SK-N-SH (cell line): ENCODE measurements around the gene PLXNB3. TPM values are rescaled to one million over a fixed set of nuclear protein-coding genes. Genes with fewer than 3 reads are reported as not detected.

Source experiments
- CTCF ChIA-PET: fragments of 300-600, 350-600 bp; formaldehyde crosslinking; extraction: SDS; loops from one replicate; lab custom pipeline; 2021; lab: Yijun Ruan, JAX
- POLR2A ChIA-PET: fragments of 350-600 bp; sonication (Branson Sonifier 250); formaldehyde crosslinking; extraction: SDS; loops from one replicate; lab custom pipeline; 2020; ENCODE audit warnings: antibody characterized with exemption, inconsistent platforms; lab: Yijun Ruan, JAX
- DNase-seq: peaks from one replicate; pipeline ENCODE4 v3.0.0; 2012
- H2AFZ ChIP-seq: fragments of 200-600 bp; sonication (generic); 2 replicates; pipeline ENCODE4 v1.8.1; 2016; ENCODE audit warnings: antibody characterized with exemption, mild to moderate bottlenecking, low read depth
- H3F3A ChIP-seq: fragments of 200-600 bp; sonication (generic); replicated peaks from 2 replicates; pipeline ENCODE3; 2016; ENCODE audit warnings: antibody characterized with exemption, mild to moderate bottlenecking; ENCODE audit not compliant: insufficient read depth
- H3K27ac ChIP-seq, 2 experiments: fragments of 200-500 bp in 1 of 2; fragments of 200-600 bp in 1 of 2; sonication (Bioruptor generic) in 1 of 2; sonication (generic), shearing (Covaris generic) in 1 of 2; 2 replicates each; pipeline versions ENCODE4 v1.5.1 to v1.6.1; 2014 to 2016; ENCODE audit warnings: low read depth in 2 of 2, inconsistent platforms in 1 of 2, low read length in 1 of 2, mild to moderate bottlenecking in 1 of 2, mixed read lengths in 1 of 2
- H3K27me3 ChIP-seq: fragments of 200-600 bp; sonication (generic), shearing (Covaris generic); 2 replicates; pipeline ENCODE4 v1.6.1; 2016; ENCODE audit warnings: mixed run types; ENCODE audit not compliant: insufficient read depth
- H3K36me3 ChIP-seq, 2 experiments: fragments of 200-500 bp in 1 of 2; fragments of 200-600 bp in 1 of 2; sonication (Bioruptor generic) in 1 of 2; sonication (generic) in 1 of 2; replicated peaks in 1 of 2; 2 replicates each; pipeline versions ENCODE3 to v1.5.1; 2014 to 2016; ENCODE audit warnings: low read length in 1 of 2, mild to moderate bottlenecking in 1 of 2; ENCODE audit not compliant: insufficient read depth in 2 of 2, control insufficient read depth in 1 of 2
- H3K4me1 ChIP-seq, 2 experiments: fragments of 200-500 bp in 1 of 2; fragments of 200-600 bp in 1 of 2; sonication (Bioruptor generic) in 1 of 2; sonication (generic), shearing (Covaris generic) in 1 of 2; 2 replicates each; pipeline versions ENCODE4 v1.5.1 to v1.6.1; 2014 to 2016; ENCODE audit warnings: low read depth in 1 of 2, low read length in 1 of 2, mixed run types in 1 of 2; ENCODE audit not compliant: insufficient read depth in 2 of 2, control insufficient read depth in 1 of 2
- H3K4me2 ChIP-seq: fragments of 200-600 bp; sonication (generic), shearing (Covaris generic); 2 replicates; pipeline ENCODE4 v1.6.1; 2017; ENCODE audit warnings: mixed run types
- H3K4me3 ChIP-seq, 2 experiments: fragments of 200-500 bp in 1 of 2; fragments of 200-600 bp in 1 of 2; sonication (Bioruptor generic) in 1 of 2; sonication (generic), shearing (Covaris generic) in 1 of 2; 2 replicates each; pipeline versions ENCODE4 v1.5.1 to v1.8.1; 2014 to 2016; ENCODE audit warnings: low read depth in 2 of 2, inconsistent platforms in 1 of 2, low read length in 1 of 2, mild to moderate bottlenecking in 1 of 2, mixed read lengths in 1 of 2, moderate library complexity in 1 of 2
- H3K79me2 ChIP-seq: fragments of 200-600 bp; sonication (generic); 2 replicates; pipeline ENCODE4 v1.8.1; 2017; ENCODE audit warnings: mild to moderate bottlenecking; ENCODE audit not compliant: insufficient read depth
- H3K9ac ChIP-seq: fragments of 200-600 bp; sonication (generic); 2 replicates; pipeline ENCODE4 v1.6.1; 2017; ENCODE audit warnings: mixed run types
- H3K9me2 ChIP-seq: fragments of 200-600 bp; sonication (generic); 2 replicates; pipeline ENCODE4 v1.6.1; 2017; ENCODE audit warnings: mixed run types
- H3K9me3 ChIP-seq: fragments of 200-600 bp; sonication (generic); 2 replicates; pipeline ENCODE4 v1.6.1; 2017; ENCODE audit warnings: mixed run types, mild to moderate bottlenecking, moderate library complexity
- H4K20me1 ChIP-seq: fragments of 200-600 bp; sonication (generic); 2 replicates; pipeline ENCODE4 v1.6.1; 2017; ENCODE audit warnings: mild to moderate bottlenecking, mixed run types; ENCODE audit not compliant: insufficient read depth
- CHD2 ChIP-seq: fragments of 150-350 bp; IDR thresholded peaks from 2 replicates; pipeline ENCODE4 v1.6.1; 2018; ENCODE audit warnings: low read length; ENCODE audit not compliant: partially characterized antibody
- CTCF ChIP-seq: fragments of 200-600 bp; sonication (generic); IDR thresholded peaks from 2 replicates; pipeline ENCODE4 v1.6.1; 2017; ENCODE audit warnings: antibody characterized with exemption, mild to moderate bottlenecking, moderate library complexity
- EP300 ChIP-seq, 2 experiments: IDR thresholded peaks; 2 replicates each; pipeline versions ENCODE4 v1.4.0 to v1.6.1; 2012; ENCODE audit warnings: borderline replicate concordance in 1 of 2, low read depth in 1 of 2, low read length in 1 of 2
- GABPA ChIP-seq: IDR thresholded peaks from 2 replicates; pipeline ENCODE4 v1.4.0; 2012; ENCODE audit warnings: low read depth, mild to moderate bottlenecking
- MEF2A ChIP-seq: IDR thresholded peaks from 2 replicates; pipeline ENCODE4 v1.4.0; 2012; ENCODE audit warnings: low read depth, borderline replicate concordance
- POLR2AphosphoS5 ChIP-seq: IDR thresholded peaks from 2 replicates; pipeline ENCODE4 v1.6.1; 2012; ENCODE audit warnings: low read depth, low read length
- RAD21 ChIP-seq: IDR thresholded peaks from 2 replicates; pipeline ENCODE4 v1.6.1; 2012; ENCODE audit warnings: mild to moderate bottlenecking, low read length
- RCOR1 ChIP-seq: fragments of 150-350 bp; IDR thresholded peaks from 2 replicates; pipeline ENCODE4 v1.6.1; 2017; ENCODE audit warnings: antibody characterized with exemption, low read length
- RFX5 ChIP-seq: IDR thresholded peaks from 2 replicates; pipeline ENCODE4 v1.6.1; 2012; ENCODE audit warnings: mild to moderate bottlenecking, improper control_type of control experiment, low read length
- WGBS: methylation state at CpG from one replicate; pipeline ENCODE4 v1.1.6; 2017; ENCODE audit warnings: low lambda C conversion rate; 5-methylcytosine and 5-hydroxymethylcytosine counted together
- polyA plus RNA-seq, 3 experiments: library from polyadenylated mRNA; depleted of rRNA; stranded (reverse); fragments of >200 nt; gene quantifications; 2 replicates each; pipeline ENCODE4 v1.2.3, GENCODE V29; 2012
- TF ChIP-seq, protein P1 (sequence below): IDR thresholded peaks from 2 replicates; pipeline ENCODE4; 2012
- TF ChIP-seq, protein P2 (sequence below): IDR thresholded peaks from 2 replicates; pipeline ENCODE4 v1.4.0; 2012; ENCODE audit warnings: low read depth, borderline replicate concordance

The PLXNB3 gene
- polyA plus RNA-seq, 1 of the 3 experiments (the other 2 are of a cell fraction), result 15.5 TPM

DNA sequence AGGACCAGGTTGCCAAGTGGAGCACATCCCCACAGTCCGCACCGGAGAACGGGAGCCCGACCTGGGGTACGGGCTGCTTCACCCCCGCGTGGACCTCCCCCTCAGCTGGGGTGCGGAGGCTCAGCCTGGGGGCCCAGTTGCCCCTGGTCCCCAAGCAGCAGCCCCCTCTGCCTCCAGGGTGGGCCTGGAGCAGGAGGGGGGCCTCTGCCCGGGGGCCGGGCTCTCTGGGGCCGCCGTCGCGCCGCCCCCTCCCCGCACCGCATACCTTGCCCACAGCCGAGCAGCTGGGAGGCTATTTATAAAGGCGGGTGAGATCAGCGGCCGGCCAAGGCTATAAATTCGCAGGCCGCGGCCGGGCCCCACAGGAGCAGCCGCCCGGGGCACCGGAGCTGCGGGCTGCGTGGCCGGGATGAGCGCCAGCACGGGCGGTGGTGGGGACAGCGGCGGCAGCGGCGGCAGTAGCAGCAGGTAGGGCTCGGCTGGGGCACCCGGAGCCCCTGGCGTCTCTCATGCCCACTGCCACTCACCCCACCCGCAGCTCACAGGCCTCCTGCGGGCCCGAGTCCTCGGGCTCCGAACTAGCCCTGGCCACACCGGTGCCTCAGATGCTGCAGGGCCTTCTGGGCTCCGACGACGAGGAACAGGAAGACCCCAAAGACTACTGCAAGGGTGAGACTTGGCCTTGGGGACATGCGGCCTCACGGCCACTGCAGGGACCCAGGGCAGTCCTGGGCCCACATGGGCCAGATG is 16.8 kb downstream of the PLXNB3 start, which contains the start of gene SRPK3:
TSS of gene SRPK3 (plus strand) at position 364 of the 750 bp plus-strand sequence. CDS start at position 410, 46 bp downstream.
- POLR2A ChIA-PET, result no interaction called here
- no peak within 1 kb of the TSS for H3K4me2 ChIP-seq

DNA sequence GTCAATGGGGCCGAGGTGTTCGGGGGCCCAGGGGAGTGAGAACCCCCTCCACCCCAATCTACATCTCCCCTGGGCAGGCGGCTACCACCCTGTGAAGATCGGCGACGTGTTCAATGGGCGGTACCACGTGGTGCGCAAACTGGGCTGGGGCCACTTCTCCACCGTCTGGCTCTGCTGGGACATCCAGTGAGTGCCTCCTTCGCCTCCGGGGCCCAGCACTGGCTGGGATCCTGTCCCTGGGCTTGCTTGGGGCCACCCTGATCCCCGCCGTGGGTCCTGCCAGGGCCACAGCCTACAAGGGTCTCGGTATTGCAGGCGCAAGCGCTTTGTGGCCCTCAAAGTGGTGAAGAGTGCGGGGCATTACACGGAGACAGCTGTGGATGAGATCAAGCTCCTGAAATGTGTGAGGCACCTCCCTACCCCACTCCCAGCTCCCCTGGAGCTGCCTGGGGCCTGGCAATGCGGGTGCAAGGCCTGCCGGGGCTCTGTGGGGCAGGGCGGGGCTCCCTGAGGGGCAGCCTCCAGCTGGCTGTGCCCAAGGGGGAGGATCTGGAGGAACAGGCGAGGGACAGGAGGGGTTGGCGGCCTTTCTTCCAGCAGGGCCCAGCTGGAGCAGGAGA is 17.5 kb downstream of the PLXNB3 start:
- no peaks in the 10 kb centered on the region for H3K9me2 ChIP-seq
- H3K36me3 ChIP-seq, result peaks cover 0 to 4% of the 10 kb centered on the region in 2 experiments
- POLR2A ChIA-PET, result no interaction called here
- H2AFZ ChIP-seq, result no peak overlapping the region
- 0 out of 2 replicates have a peak, but pooled peaks cover 7% of the 10 kb centered on the region for H3K27me3 ChIP-seq
- H4K20me1 ChIP-seq, result no peaks in the 10 kb centered on the region
- DNase-seq, result no peak
- no peak overlapping the region for H3K27ac ChIP-seq
- peaks cover 0 to 19% of the 10 kb centered on the region in 2 experiments; a peak in 1 of 4 replicates for H3K4me1 ChIP-seq
- H3K4me2 ChIP-seq, result no peak overlapping the region
- no peak overlapping the region for H3K9ac ChIP-seq
- 59% methylated on average over 9 of the region's 24 CpGs for WGBS
- CTCF ChIA-PET, result interaction anchor here (1.0 to 1.7 kb wide), 5 partner anchors 18 to 141 kb away, joined by 3 to 6 read pairs (median 4); partner anchors contain the start of gene PLXNB3
- no peaks in the 10 kb centered on the region for H3K79me2 ChIP-seq
- H3F3A ChIP-seq, result no peaks in the 10 kb centered on the region
- TF ChIP-seq RCOR1 (no peak), RAD21 (no peak), CTCF (no peak), GABPA (no peak), RFX5 (no peak)
- TF ChIP-seq, protein P1, sequence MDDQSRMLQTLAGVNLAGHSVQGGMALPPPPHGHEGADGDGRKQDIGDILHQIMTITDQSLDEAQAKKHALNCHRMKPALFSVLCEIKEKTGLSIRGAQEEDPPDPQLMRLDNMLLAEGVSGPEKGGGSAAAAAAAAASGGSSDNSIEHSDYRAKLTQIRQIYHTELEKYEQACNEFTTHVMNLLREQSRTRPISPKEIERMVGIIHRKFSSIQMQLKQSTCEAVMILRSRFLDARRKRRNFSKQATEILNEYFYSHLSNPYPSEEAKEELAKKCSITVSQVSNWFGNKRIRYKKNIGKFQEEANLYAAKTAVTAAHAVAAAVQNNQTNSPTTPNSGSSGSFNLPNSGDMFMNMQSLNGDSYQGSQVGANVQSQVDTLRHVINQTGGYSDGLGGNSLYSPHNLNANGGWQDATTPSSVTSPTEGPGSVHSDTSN, result no peak
- H3K4me3 ChIP-seq, result no peak overlapping the region
- H3K9me3 ChIP-seq, result no peaks in the 10 kb centered on the region

More for the DNA sequence above, 16.8 kb downstream of the PLXNB3 start, which contains the start of gene SRPK3:
- no peaks in the 10 kb centered on the region for H4K20me1 ChIP-seq
- no peak for DNase-seq
- H3K27me3 ChIP-seq, result 0 out of 2 replicates have a peak, but pooled peaks cover 7% of the 10 kb centered on the region
- no peaks in the 10 kb centered on the region for H3K79me2 ChIP-seq
- H3F3A ChIP-seq, result no peaks in the 10 kb centered on the region
- H3K4me3 ChIP-seq, result no peak within 1 kb of the TSS
- no peak for TF ChIP-seq MEF2A
- no peak for TF ChIP-seq EP300 (IDR thresholded peaks at IDR 0.05; ENCODE audit: borderline replicate concordance in 1 of 2, low read depth in 1 of 2, low read length in 1 of 2)
- no peak for TF ChIP-seq CHD2
- no peak for TF ChIP-seq POLR2AphosphoS5
- TF ChIP-seq, protein P2, sequence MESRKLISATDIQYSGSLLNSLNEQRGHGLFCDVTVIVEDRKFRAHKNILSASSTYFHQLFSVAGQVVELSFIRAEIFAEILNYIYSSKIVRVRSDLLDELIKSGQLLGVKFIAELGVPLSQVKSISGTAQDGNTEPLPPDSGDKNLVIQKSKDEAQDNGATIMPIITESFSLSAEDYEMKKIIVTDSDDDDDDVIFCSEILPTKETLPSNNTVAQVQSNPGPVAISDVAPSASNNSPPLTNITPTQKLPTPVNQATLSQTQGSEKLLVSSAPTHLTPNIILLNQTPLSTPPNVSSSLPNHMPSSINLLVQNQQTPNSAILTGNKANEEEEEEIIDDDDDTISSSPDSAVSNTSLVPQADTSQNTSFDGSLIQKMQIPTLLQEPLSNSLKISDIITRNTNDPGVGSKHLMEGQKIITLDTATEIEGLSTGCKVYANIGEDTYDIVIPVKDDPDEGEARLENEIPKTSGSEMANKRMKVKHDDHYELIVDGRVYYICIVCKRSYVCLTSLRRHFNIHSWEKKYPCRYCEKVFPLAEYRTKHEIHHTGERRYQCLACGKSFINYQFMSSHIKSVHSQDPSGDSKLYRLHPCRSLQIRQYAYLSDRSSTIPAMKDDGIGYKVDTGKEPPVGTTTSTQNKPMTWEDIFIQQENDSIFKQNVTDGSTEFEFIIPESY, result no peak
- TF ChIP-seq RCOR1, result no peak
- peaks cover 0 to 19% of the 10 kb centered on the region in 2 experiments; a peak in 1 of 4 replicates for H3K4me1 ChIP-seq
- H3K9me2 ChIP-seq, result no peaks in the 10 kb centered on the region
- peaks cover 0 to under 1% of the 10 kb centered on the region in 2 experiments for H3K36me3 ChIP-seq
- no peaks in the 10 kb centered on the region for H3K9me3 ChIP-seq
- H3K27ac ChIP-seq, result peak within 1 kb of the TSS in 1 of 2 experiments; percentile 9; a peak in 1 of 4 replicates
- no peak within 1 kb of the TSS for H3K9ac ChIP-seq
- CTCF ChIA-PET, result interaction anchor here (1.0 to 1.5 kb wide), 2 partner anchors 15 to 166 kb away, joined by 3 to 4 read pairs; no protein-coding TSS in a partner anchor
- 49% methylated on average over 23 of the region's 52 CpGs for WGBS
- H2AFZ ChIP-seq, result no peak within 1 kb of the TSS
